ENCODE data around the gene NFATC2.

The NFATC2 gene

GRCh38 chr20:51584737-51585136, 42.2 kb upstream of the NFATC2 start:
- H3K27ac ChIP-seq (ENCODE audit: low read depth, low read length, poor library complexity, severe bottlenecking) = no peak overlapping the region
- H2AFZ ChIP-seq (ENCODE audit: low read length) = no peak overlapping the region
- no peak overlapping the region for H3K4me3 ChIP-seq (ENCODE audit: low read depth, low read length, poor library complexity, severe bottlenecking)
- no peaks in the 10 kb centered on the region for H3K9me2 ChIP-seq (ENCODE audit: low read depth, low read length)
- H3K9me3 ChIP-seq (ENCODE audit: low read length) = peaks cover 8% of the 10 kb centered on the region; the same call in 1 of the 2 replicates
- no peaks in the 10 kb centered on the region for H3K79me2 ChIP-seq (ENCODE audit: insufficient read depth, low read length)
- no peaks in the 10 kb centered on the region for H4K20me1 ChIP-seq (ENCODE audit: insufficient read depth, low read length)
- TF ChIP-seq CTCF (IDR thresholded peaks at IDR 0.05; ENCODE audit: low read length) (no peak), EZH2 (IDR thresholded peaks at IDR 0.05; ENCODE audit: borderline replicate concordance, low read length) (no peak)
- peaks cover 9% of the 10 kb centered on the region; the same call in 1 of the 2 replicates for H3K27me3 ChIP-seq (ENCODE audit: insufficient read depth, low read length)
- no peak overlapping the region for H3K9ac ChIP-seq (ENCODE audit: low read length)
- no peaks in the 10 kb centered on the region for H3K4me1 ChIP-seq (ENCODE audit: insufficient read depth, low read length, severe bottlenecking)
- H3F3A ChIP-seq (ENCODE audit: insufficient read depth, low read length) = no peaks in the 10 kb centered on the region
- H3K4me2 ChIP-seq (ENCODE audit: low read length) = no peak overlapping the region
- H3K36me3 ChIP-seq (ENCODE audit: insufficient read depth, low read length) = no peaks in the 10 kb centered on the region; the same call in 1 of the 2 replicates

GRCh38 chr20:51584116-51584515, 41.6 kb upstream of the NFATC2 start:
- H3K9me2 ChIP-seq (ENCODE audit: low read depth, low read length) = no peaks in the 10 kb centered on the region
- H3K4me1 ChIP-seq (ENCODE audit: insufficient read depth, low read length, severe bottlenecking) = no peaks in the 10 kb centered on the region
- H3K27ac ChIP-seq (ENCODE audit: low read depth, low read length, poor library complexity, severe bottlenecking) = no peak overlapping the region
- H3K36me3 ChIP-seq (ENCODE audit: insufficient read depth, low read length) = no peaks in the 10 kb centered on the region; the same call in 1 of the 2 replicates
- H3K9ac ChIP-seq (ENCODE audit: low read length) = no peak overlapping the region
- no peak for TF ChIP-seq EZH2 (IDR thresholded peaks at IDR 0.05; ENCODE audit: borderline replicate concordance, low read length)
- no peak for TF ChIP-seq CTCF (IDR thresholded peaks at IDR 0.05; ENCODE audit: low read length)
- H4K20me1 ChIP-seq (ENCODE audit: insufficient read depth, low read length) = no peaks in the 10 kb centered on the region
- H3K27me3 ChIP-seq (ENCODE audit: insufficient read depth, low read length) = peaks cover 9% of the 10 kb centered on the region; the same call in 1 of the 2 replicates
- no peaks in the 10 kb centered on the region for H3K79me2 ChIP-seq (ENCODE audit: insufficient read depth, low read length)
- no peak overlapping the region for H3K4me2 ChIP-seq (ENCODE audit: low read length)
- H2AFZ ChIP-seq (ENCODE audit: low read length) = no peak overlapping the region
- no peak overlapping the region for H3K4me3 ChIP-seq (ENCODE audit: low read depth, low read length, poor library complexity, severe bottlenecking)
- H3K9me3 ChIP-seq (ENCODE audit: low read length) = peaks cover 8% of the 10 kb centered on the region; the same call in 1 of the 2 replicates
- no peaks in the 10 kb centered on the region for H3F3A ChIP-seq (ENCODE audit: insufficient read depth, low read length)

GRCh38 chr20:51583499-51583898, 41.0 kb upstream of the NFATC2 start:
- Histone ChIP-seq H3K27ac (ENCODE audit: low read depth, low read length, poor library complexity, severe bottlenecking) (no peak overlapping the region), H3K36me3 (ENCODE audit: insufficient read depth, low read length) (no peaks in the 10 kb centered on the region; the same call in 1 of the 2 replicates), H3K27me3 (ENCODE audit: insufficient read depth, low read length) (peaks cover 9% of the 10 kb centered on the region; the same call in 1 of the 2 replicates), H3K4me3 (ENCODE audit: low read depth, low read length, poor library complexity, severe bottlenecking) (no peak overlapping the region), H3K9me2 (ENCODE audit: low read depth, low read length) (no peaks in the 10 kb centered on the region), H3K9me3 (ENCODE audit: low read length) (peaks cover 8% of the 10 kb centered on the region; the same call in 1 of the 2 replicates), H3K4me2 (ENCODE audit: low read length) (no peak overlapping the region), H2AFZ (ENCODE audit: low read length) (no peak overlapping the region), H4K20me1 (ENCODE audit: insufficient read depth, low read length) (no peaks in the 10 kb centered on the region), H3K4me1 (ENCODE audit: insufficient read depth, low read length, severe bottlenecking) (no peaks in the 10 kb centered on the region), H3K9ac (ENCODE audit: low read length) (no peak overlapping the region), H3K79me2 (ENCODE audit: insufficient read depth, low read length) (no peaks in the 10 kb centered on the region), H3F3A (ENCODE audit: insufficient read depth, low read length) (no peaks in the 10 kb centered on the region)
- no peak for TF ChIP-seq CTCF (IDR thresholded peaks at IDR 0.05; ENCODE audit: low read length)
- TF ChIP-seq EZH2 (IDR thresholded peaks at IDR 0.05; ENCODE audit: borderline replicate concordance, low read length) = no peak
